Fibroblast of the aortic adventitia (primary cell): ENCODE data around the gene EPN1. TPM values are rescaled to one million over a fixed set of nuclear protein-coding genes. Genes with fewer than 3 reads are reported as not detected.

ENCODE experiments used
- DNase-seq: peaks from one replicate; pipeline ENCODE4 v3.0.0-alpha.2; 2010; ENCODE audit warnings: low read depth
- H3K4me3 ChIP-seq: 2 replicates; pipeline ENCODE4 v1.5.1; 2011; ENCODE audit warnings: low read depth, mild to moderate bottlenecking, control low read depth, low read length, moderate library complexity
- CTCF ChIP-seq: IDR thresholded peaks from 2 replicates; pipeline ENCODE4 v1.5.1; 2011; ENCODE audit warnings: mild to moderate bottlenecking, low read length, control low read depth, inconsistent platforms; ENCODE audit not compliant: insufficient read depth
- total RNA-seq: library from RNA; depleted of rRNA; stranded (reverse); fragments of >200 nt; gene quantifications from 2 replicates; pipeline ENCODE4 v1.2.3, GENCODE V29; 2012; ENCODE audit warnings: low replicate concordance

EPN1 gene
- total RNA-seq, 1 donor = 60.6 TPM

- DNase-seq = no peak
- peak overlapping the region; percentile 80 for H3K4me3 ChIP-seq
- TF ChIP-seq CTCF = no peak
These were observed 27.9 kb upstream of the EPN1 start for GRCh38 chr19:55646889-55647731.

GRCh38 chr19:55647732-55648584 lies 27.1 kb upstream of the EPN1 start, which contains the start of gene CCDC106:
Gene CCDC106 (plus strand): TSS chr19:55648212. CDS start chr19:55649047, 835 bp downstream.
- no peak for TF ChIP-seq CTCF
- H3K4me3 ChIP-seq = peak within 1 kb of the TSS; percentile 80
- peak; percentile 70 for DNase-seq

GRCh38 chr19:55648585-55649267 lies 26.3 kb upstream of the EPN1 start:
- no peak for TF ChIP-seq CTCF
- H3K4me3 ChIP-seq = peak overlapping the region; percentile 80
- no peak for DNase-seq

- no peak for TF ChIP-seq CTCF
- peak overlapping the region; percentile 80 for H3K4me3 ChIP-seq
- no peak for DNase-seq
These were observed 25.5 kb upstream of the EPN1 start for GRCh38 chr19:55649268-55650125.

- no peak for TF ChIP-seq CTCF
- H3K4me3 ChIP-seq = no peak overlapping the region
- no peak for DNase-seq
These were observed 24.9 kb upstream of the EPN1 start for GRCh38 chr19:55650126-55650557.
